ENCODE data around the gene SMIM20. TPM values are rescaled to one million over a fixed set of nuclear protein-coding genes. Genes with fewer than 3 reads are reported as not detected.

SMIM20 gene
- total and polyA plus RNA-seq, 2 donors = 41.8 to 48.9 TPM

- H3K36me3 ChIP-seq (ENCODE audit: insufficient read depth) = no peaks in the 10 kb centered on the region
- no peaks in the 10 kb centered on the region for H3K4me1 ChIP-seq (ENCODE audit: insufficient read depth)
- H3K27ac ChIP-seq (ENCODE audit: low read depth) = no peak overlapping the region
- H3K4me3 ChIP-seq (ENCODE audit: low read depth, low read length) = no peak overlapping the region
- DNase-seq (ENCODE audit: extremely low spot score) = no peak
Observed at GRCh38 chr4:25943805-25944204, 29.8 kb downstream of the SMIM20 start.

- no peak overlapping the region for H3K4me3 ChIP-seq (ENCODE audit: low read depth, low read length)
- no peaks in the 10 kb centered on the region for H3K4me1 ChIP-seq (ENCODE audit: insufficient read depth)
- WGBS = 99% methylated on average over 1 of the region's 1 CpG
- no peaks in the 10 kb centered on the region for H3K36me3 ChIP-seq (ENCODE audit: insufficient read depth)
- no peak for DNase-seq (ENCODE audit: extremely low spot score)
- H3K27ac ChIP-seq (ENCODE audit: low read depth) = no peak overlapping the region
Observed at GRCh38 chr4:25948051-25948450, 34.0 kb downstream of the SMIM20 start.

- H3K4me3 ChIP-seq (ENCODE audit: low read depth, low read length) = no peak overlapping the region
- no peaks in the 10 kb centered on the region for H3K36me3 ChIP-seq (ENCODE audit: insufficient read depth)
- no peak overlapping the region for H3K27ac ChIP-seq (ENCODE audit: low read depth)
- DNase-seq (ENCODE audit: extremely low spot score) = no peak
- WGBS = 60% methylated on average over 6 of the region's 6 CpGs
- no peaks in the 10 kb centered on the region for H3K4me1 ChIP-seq (ENCODE audit: insufficient read depth)
Observed at GRCh38 chr4:25949173-25949748, 35.2 kb downstream of the SMIM20 start.

GRCh38 chr4:25949994-25950393 is 36.0 kb downstream of the SMIM20 start:
- DNase-seq (ENCODE audit: extremely low spot score) = no peak
- Histone ChIP-seq H3K27ac (ENCODE audit: low read depth) (no peak overlapping the region), H3K4me1 (ENCODE audit: insufficient read depth) (no peaks in the 10 kb centered on the region), H3K36me3 (ENCODE audit: insufficient read depth) (no peaks in the 10 kb centered on the region), H3K4me3 (ENCODE audit: low read depth, low read length) (no peak overlapping the region)
- 83% methylated on average over 8 of the region's 8 CpGs for WGBS

- no peak overlapping the region for H3K4me3 ChIP-seq (ENCODE audit: low read depth, low read length)
- 59% methylated on average over 10 of the region's 10 CpGs for WGBS
- DNase-seq (ENCODE audit: extremely low spot score) = no peak
Observed at GRCh38 chr4:25950461-25951389, 36.7 kb downstream of the SMIM20 start.

GRCh38 chr4:25951390-25951952 is 37.5 kb downstream of the SMIM20 start:
- DNase-seq (ENCODE audit: extremely low spot score) = no peak
- Histone ChIP-seq H3K4me3 (ENCODE audit: low read depth, low read length) (no peak overlapping the region), H3K4me1 (ENCODE audit: insufficient read depth) (no peaks in the 10 kb centered on the region), H3K27ac (ENCODE audit: low read depth) (no peak overlapping the region), H3K36me3 (ENCODE audit: insufficient read depth) (no peaks in the 10 kb centered on the region)
- 73% methylated on average over 6 of the region's 6 CpGs for WGBS

More at GRCh38 chr4:25950461-25951389, 36.7 kb downstream of the SMIM20 start:
- Histone ChIP-seq H3K36me3 (ENCODE audit: insufficient read depth) (no peaks in the 10 kb centered on the region), H3K27ac (ENCODE audit: low read depth) (no peak overlapping the region), H3K4me1 (ENCODE audit: insufficient read depth) (no peaks in the 10 kb centered on the region)

- H3K36me3 ChIP-seq (ENCODE audit: insufficient read depth) = no peaks in the 10 kb centered on the region
- DNase-seq (ENCODE audit: extremely low spot score) = no peak
- 54% methylated on average over 5 of the region's 5 CpGs for WGBS
- H3K4me1 ChIP-seq (ENCODE audit: insufficient read depth) = no peaks in the 10 kb centered on the region
- no peak overlapping the region for H3K4me3 ChIP-seq (ENCODE audit: low read depth, low read length)
- H3K27ac ChIP-seq (ENCODE audit: low read depth) = no peak overlapping the region
Observed at GRCh38 chr4:25953740-25954139, 39.7 kb downstream of the SMIM20 start.

GRCh38 chr4:25954293-25954904 is 40.4 kb downstream of the SMIM20 start:
- Histone ChIP-seq H3K4me1 (ENCODE audit: insufficient read depth) (no peaks in the 10 kb centered on the region), H3K4me3 (ENCODE audit: low read depth, low read length) (no peak overlapping the region), H3K36me3 (ENCODE audit: insufficient read depth) (no peaks in the 10 kb centered on the region), H3K27ac (ENCODE audit: low read depth) (no peak overlapping the region)
- 80% methylated on average over 14 of the region's 14 CpGs for WGBS
- no peak for DNase-seq (ENCODE audit: extremely low spot score)

- DNase-seq (ENCODE audit: extremely low spot score) = no peak
- Histone ChIP-seq H3K4me3 (ENCODE audit: low read depth, low read length) (no peak overlapping the region), H3K4me1 (ENCODE audit: insufficient read depth) (no peaks in the 10 kb centered on the region), H3K36me3 (ENCODE audit: insufficient read depth) (no peaks in the 10 kb centered on the region), H3K27ac (ENCODE audit: low read depth) (no peak overlapping the region)
- WGBS = 57% methylated on average over 4 of the region's 4 CpGs
Observed at GRCh38 chr4:25955705-25956104, 41.7 kb downstream of the SMIM20 start.

GRCh38 chr4:25956260-25956659 is 42.2 kb downstream of the SMIM20 start:
- Histone ChIP-seq H3K4me3 (ENCODE audit: low read depth, low read length) (no peak overlapping the region), H3K4me1 (ENCODE audit: insufficient read depth) (no peaks in the 10 kb centered on the region), H3K27ac (ENCODE audit: low read depth) (no peak overlapping the region), H3K36me3 (ENCODE audit: insufficient read depth) (no peaks in the 10 kb centered on the region)
- DNase-seq (ENCODE audit: extremely low spot score) = no peak
- WGBS = 92% methylated on average over 1 of the region's 1 CpG

GRCh38 chr4:25958110-25958509 is 44.1 kb downstream of the SMIM20 start:
- 85% methylated on average over 8 of the region's 8 CpGs for WGBS

GRCh38 chr4:25962393-25962792 is 48.4 kb downstream of the SMIM20 start:
- Histone ChIP-seq H3K36me3 (ENCODE audit: insufficient read depth) (no peaks in the 10 kb centered on the region), H3K4me3 (ENCODE audit: low read depth, low read length) (no peak overlapping the region), H3K27ac (ENCODE audit: low read depth) (no peak overlapping the region), H3K4me1 (ENCODE audit: insufficient read depth) (no peaks in the 10 kb centered on the region)
- WGBS = 94% methylated on average over 7 of the region's 7 CpGs
- no peak for DNase-seq (ENCODE audit: extremely low spot score)

More at GRCh38 chr4:25958110-25958509, 44.1 kb downstream of the SMIM20 start:
- Histone ChIP-seq H3K27ac (ENCODE audit: low read depth) (no peak overlapping the region), H3K36me3 (ENCODE audit: insufficient read depth) (no peaks in the 10 kb centered on the region), H3K4me1 (ENCODE audit: insufficient read depth) (no peaks in the 10 kb centered on the region), H3K4me3 (ENCODE audit: low read depth, low read length) (no peak overlapping the region)
- no peak for DNase-seq (ENCODE audit: extremely low spot score)

GRCh38 chr4:25965629-25966028 is 51.6 kb downstream of the SMIM20 start:
- H3K27ac ChIP-seq (ENCODE audit: low read depth) = no peak overlapping the region
- H3K4me1 ChIP-seq (ENCODE audit: insufficient read depth) = no peaks in the 10 kb centered on the region
- H3K36me3 ChIP-seq (ENCODE audit: insufficient read depth) = no peaks in the 10 kb centered on the region
- no peak overlapping the region for H3K4me3 ChIP-seq (ENCODE audit: low read depth, low read length)
- WGBS = 82% methylated on average over 4 of the region's 4 CpGs
- DNase-seq (ENCODE audit: extremely low spot score) = no peak

Measured in urinary bladder (tissue), 4 donors.